LNCaP clone FGC (cell line): ENCODE measurements around the gene FAM13C.
A peak's percentile ranks its signal among the peaks of the same experiment; 100 is the strongest.

ENCODE experiments used
- DNase-seq: peaks from one replicate; pipeline ENCODE4 v3.0.0-alpha.2; 2011; ENCODE audit warnings: low read depth
- H3K4me3 ChIP-seq: 2 replicates; pipeline ENCODE4 v1.5.1; 2011; ENCODE audit warnings: mild to moderate bottlenecking, low read depth, low read length, control low read depth
- CTCF ChIP-seq: IDR thresholded peaks from 2 replicates; pipeline ENCODE4 v1.5.1; 2012; ENCODE audit warnings: mild to moderate bottlenecking; ENCODE audit not compliant: control insufficient read depth, insufficient read depth; ENCODE audit errors: extremely low read depth

FAM13C gene

DNA sequence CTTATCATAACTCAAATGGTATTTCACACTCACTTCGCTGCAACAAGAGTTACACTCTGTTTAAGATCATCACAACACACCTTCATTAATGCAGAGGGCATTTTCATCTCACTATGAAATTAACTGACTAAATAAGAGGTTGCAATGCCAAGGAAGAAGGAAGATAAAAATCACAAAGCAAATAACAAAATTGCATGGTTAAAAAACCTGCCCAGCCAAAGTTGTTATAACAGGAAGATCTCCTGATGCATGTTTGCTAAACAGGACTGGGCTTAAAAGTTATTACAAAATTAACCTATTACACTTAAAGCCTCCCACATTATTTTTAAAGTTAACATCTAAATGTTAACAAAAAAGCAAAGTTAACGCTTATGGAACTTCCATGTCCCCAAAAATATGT lies 11.8 kb downstream of the FAM13C start:
- H3K4me3 ChIP-seq: no peak overlapping the region
- no peak for TF ChIP-seq CTCF
- DNase-seq: peak; percentile 83

DNA sequence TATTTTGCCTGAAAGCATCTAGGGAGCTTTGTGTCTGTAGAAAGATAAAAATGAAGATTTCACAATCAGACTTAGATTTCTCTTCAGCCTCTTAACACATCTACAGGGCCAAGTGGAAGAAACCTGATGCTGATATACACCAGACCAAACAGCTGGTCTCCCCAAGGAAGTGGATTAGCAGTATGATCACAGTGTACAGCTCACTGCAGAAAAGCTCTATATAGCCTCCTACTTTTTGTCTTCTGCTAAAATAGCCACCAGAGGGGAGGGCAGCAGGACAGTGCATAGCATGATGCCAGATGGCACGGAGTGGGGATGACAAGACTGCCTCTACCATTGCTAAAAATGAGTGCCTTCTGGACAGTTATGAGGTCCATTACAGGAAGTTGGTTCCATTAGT lies 16.0 kb downstream of the FAM13C start:
- no peak for TF ChIP-seq CTCF
- no peak overlapping the region for H3K4me3 ChIP-seq
- no peak for DNase-seq

DNA sequence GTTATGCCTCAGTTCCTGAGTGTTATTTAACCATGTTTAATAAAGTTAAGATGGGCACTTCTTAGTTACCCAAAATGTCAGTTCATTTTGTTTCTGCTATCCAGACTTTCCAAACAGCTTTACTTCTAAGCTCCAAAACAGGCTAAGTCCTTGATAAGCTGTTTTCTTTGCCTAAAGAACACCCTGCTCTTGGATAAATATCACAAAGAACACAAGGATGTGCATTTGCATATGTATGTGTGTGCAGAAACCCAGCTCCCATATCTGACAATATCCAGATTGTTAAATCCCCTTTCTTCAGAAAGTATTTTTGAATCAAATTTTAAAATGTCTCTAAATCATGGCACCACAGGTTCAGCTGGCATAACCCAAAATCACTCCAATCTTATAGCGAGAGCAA lies 19.6 kb downstream of the FAM13C start:
- no peak overlapping the region for H3K4me3 ChIP-seq
- no peak for TF ChIP-seq CTCF
- DNase-seq: no peak

- TF ChIP-seq CTCF: no peak
- H3K4me3 ChIP-seq: no peak overlapping the region
- DNase-seq: no peak
These were observed 20.3 kb downstream of the FAM13C start for GRCh38 chr10:59342000-59342399.

- TF ChIP-seq CTCF: no peak
- H3K4me3 ChIP-seq: no peak overlapping the region
- no peak for DNase-seq
These were observed 22.1 kb downstream of the FAM13C start for GRCh38 chr10:59340285-59340684.

DNA sequence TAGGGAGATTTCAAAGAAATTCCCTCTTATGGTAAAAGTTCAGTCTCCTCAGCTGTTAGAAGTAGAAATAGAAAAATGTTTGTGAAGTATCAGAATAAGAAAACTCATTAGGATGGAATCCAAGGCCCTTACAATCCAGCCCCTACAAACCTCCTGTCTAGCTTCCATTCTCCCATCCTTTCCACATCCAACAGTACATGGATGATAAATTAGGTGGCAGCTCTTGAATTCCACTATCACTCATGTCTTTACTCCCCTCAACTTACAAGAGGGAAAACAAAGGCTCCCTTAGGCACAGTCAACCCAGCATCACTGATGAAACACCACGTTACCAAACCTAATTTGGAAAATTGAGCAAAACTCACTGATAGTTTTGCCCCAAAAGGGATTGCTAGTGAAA lies 23.0 kb downstream of the FAM13C start:
- DNase-seq: no peak
- no peak for TF ChIP-seq CTCF
- H3K4me3 ChIP-seq: no peak overlapping the region

GRCh38 chr10:59337201-59337652 lies 25.1 kb downstream of the FAM13C start:
- TF ChIP-seq CTCF: no peak
- DNase-seq: peak; percentile 96
- no peak overlapping the region for H3K4me3 ChIP-seq
